ENCODE data around the gene PPA1. TPM values are rescaled to one million over a fixed set of nuclear protein-coding genes. Genes with fewer than 3 reads are reported as not detected.
"Not testable (repeated sequence)": the region's sequence is repeated elsewhere in the genome, so short reads cannot be mapped to it uniquely, and the experiment has no call there.

The PPA1 gene
- total and polyA plus RNA-seq, 10 donors, result 54.8 to 133 (median 78.5) TPM

GRCh38 chr10:70160798-70161197 is 72.4 kb downstream of the PPA1 start:
- TF ChIP-seq POLR2AphosphoS5 (IDR thresholded peaks at IDR 0.05) (no peak), CTCF (IDR thresholded peaks at IDR 0.05 in 8 of 11, conservative IDR thresholded peaks at IDR 0.05 in 3 of 11) (no peak), POLR2A (IDR thresholded peaks at IDR 0.05) (no peak)
- Histone ChIP-seq H3K36me3 (peaks cover 0 to 79% (median 45%) of the 10 kb centered on the region in 6 donors), H3K4me1 (peaks cover 19 to 77% (median 53%) of the 10 kb centered on the region in 6 donors), H3K27ac (no peak overlapping the region), H3K27me3 (replicated peaks in 1 of 7) (no peaks in the 10 kb centered on the region), H3K4me3 (no peak overlapping the region), H3K9me3 (no peaks in the 10 kb centered on the region)
- DNase-seq, result no peak
- WGBS, 5 donors, result 64 to 69% (median 65%) methylated on average over 1 of the region's 1 CpG
- intact Hi-C loops (cut with DNase I; ENCODE audit: low total_unique reads), result no loop called here

- intact Hi-C loops (cut with DNase I; ENCODE audit: low total_unique reads); DNase-seq: not testable (repeated sequence)
- WGBS, 5 donors, result 29 to 98% (median 92%) methylated on average over 3 of the region's 3 CpGs
Measured at GRCh38 chr10:70159366-70159765, 73.9 kb downstream of the PPA1 start.

GRCh38 chr10:70158113-70158512 is 75.1 kb downstream of the PPA1 start:
- TF ChIP-seq CTCF (IDR thresholded peaks at IDR 0.05 in 8 of 11, conservative IDR thresholded peaks at IDR 0.05 in 3 of 11) (no peak), POLR2AphosphoS5 (IDR thresholded peaks at IDR 0.05) (no peak), POLR2A (IDR thresholded peaks at IDR 0.05) (no peak)
- H3K9me3 ChIP-seq, result no peaks in the 10 kb centered on the region
- DNase-seq, result no peak
- intact Hi-C loops (cut with DNase I; ENCODE audit: low total_unique reads), result no loop called here
- H3K27me3 ChIP-seq (replicated peaks in 1 of 7), result no peaks in the 10 kb centered on the region
- peaks cover 0 to 88% (median 69%) of the 10 kb centered on the region in 6 donors for H3K36me3 ChIP-seq
- peaks cover 10 to 53% (median 29%) of the 10 kb centered on the region in 6 donors for H3K4me1 ChIP-seq
- H3K4me3 ChIP-seq, result no peak overlapping the region
- WGBS, 5 donors, result 68 to 87% (median 78%) methylated on average over 2 of the region's 2 CpGs
- no peak overlapping the region for H3K27ac ChIP-seq

More at GRCh38 chr10:70159366-70159765, 73.9 kb downstream of the PPA1 start:
- peaks cover 19 to 66% (median 42%) of the 10 kb centered on the region in 6 donors for H3K4me1 ChIP-seq
- H3K9me3 ChIP-seq; H3K27me3 ChIP-seq (replicated peaks in 1 of 7); H3K27ac ChIP-seq; H3K4me3 ChIP-seq: not testable (repeated sequence)
- H3K36me3 ChIP-seq, result peaks cover 0 to 85% (median 56%) of the 10 kb centered on the region in 6 donors

- no peak for DNase-seq
- Histone ChIP-seq H3K27ac (no peak overlapping the region), H3K27me3 (replicated peaks in 1 of 7) (no peaks in the 10 kb centered on the region), H3K9me3 (no peaks in the 10 kb centered on the region), H3K36me3 (peaks cover 0 to 98% (median 78%) of the 10 kb centered on the region in 6 donors), H3K4me1 (peaks cover 0 to 27% (median 10%) of the 10 kb centered on the region in 6 donors), H3K4me3 (no peak overlapping the region)
- intact Hi-C loops (cut with DNase I; ENCODE audit: low total_unique reads), result no loop called here
- WGBS, 5 donors, result 63 to 78% (median 65%) methylated on average over 3 of the region's 3 CpGs
- TF ChIP-seq POLR2AphosphoS5 (IDR thresholded peaks at IDR 0.05) (no peak), CTCF (IDR thresholded peaks at IDR 0.05 in 8 of 11, conservative IDR thresholded peaks at IDR 0.05 in 3 of 11) (no peak)
Measured at GRCh38 chr10:70155255-70155838, 77.9 kb downstream of the PPA1 start.

Small RNA genes lying within 50 kb of the gene (small RNA-seq; reads per million reads assigned to genes)
- gene RPS25P9, result 0 reads per million in 4 donors

Other genes starting within 250 kb of the PPA1 start
- gene MACROH2A2, start 180.6 kb downstream of the PPA1 start, total RNA-seq, result 1 to 10 TPM; 1.2 to 4.2 (median 3.0) TPM
- gene MACROH2A2, start 180.6 kb downstream of the PPA1 start, polyA plus RNA-seq, result 1 to 10 TPM; 2.6 to 4.9 (median 3.5) TPM
- 1 to 10 TPM; 5.1 to 9.4 (median 8.7) TPM for gene AIFM2, start 100.6 kb downstream of the PPA1 start, total RNA-seq
- 1 to 10 TPM; 4.3 to 6.2 (median 6.2) TPM for gene AIFM2, start 100.6 kb downstream of the PPA1 start, polyA plus RNA-seq
- 10 to 100 TPM; 14.1 to 20.3 (median 16.6) TPM for gene TYSND1, start 86.7 kb downstream of the PPA1 start, total RNA-seq
- gene TYSND1, start 86.7 kb downstream of the PPA1 start, polyA plus RNA-seq, result 10 to 100 TPM; 15.2 to 20.9 (median 19.2) TPM
- gene SAR1A, start 62.9 kb downstream of the PPA1 start, total RNA-seq, result 100 to 1,000 TPM in 1 of 7 donors, 10 to 100 TPM in 6; 63.6 to 107 (median 79.5) TPM
- gene SAR1A, start 62.9 kb downstream of the PPA1 start, polyA plus RNA-seq, result 10 to 100 TPM; 27.3 to 33.2 (median 28.4) TPM
- gene NPFFR1, start 50.6 kb upstream of the PPA1 start, total RNA-seq, result under 1 TPM in 5 of 7 donors, not detected in 2; 0.06 to 0.63 (median 0.09) TPM
- under 1 TPM; under 0.01 to 0.15 (median 0.06) TPM for gene NPFFR1, start 50.6 kb upstream of the PPA1 start, polyA plus RNA-seq
- gene LRRC20, start 149.2 kb upstream of the PPA1 start, total RNA-seq, result 1 to 10 TPM; 2.4 to 4.9 (median 3.9) TPM
- gene LRRC20, start 149.2 kb upstream of the PPA1 start, polyA plus RNA-seq, result 1 to 10 TPM; 1.6 to 3.6 (median 2.9) TPM
- gene EIF4EBP2, start 170.7 kb upstream of the PPA1 start, total RNA-seq, result 10 to 100 TPM; 44.7 to 82.5 (median 71.3) TPM
- 10 to 100 TPM; 12.5 to 22.8 (median 15.7) TPM for gene EIF4EBP2, start 170.7 kb upstream of the PPA1 start, polyA plus RNA-seq
- not detected for gene NODAL, start 208.3 kb upstream of the PPA1 start, total RNA-seq
- gene NODAL, start 208.3 kb upstream of the PPA1 start, polyA plus RNA-seq, result not detected
- gene PALD1, start 245.3 kb upstream of the PPA1 start, total RNA-seq, result 10 to 100 TPM in 6 of 7 donors, 1 to 10 TPM in 1; 8.5 to 27.8 (median 20.5) TPM
- gene PALD1, start 245.3 kb upstream of the PPA1 start, polyA plus RNA-seq, result 10 to 100 TPM in 2 of 3 donors, 1 to 10 TPM in 1; 7.7 to 19.7 (median 16.8) TPM

Data from spleen (tissue), 11 donors.